HEK293 (cell line): ENCODE data around the gene CHAC1.

Experiments used
- ATF2 ChIP-seq: fragments of 450-650 bp; formaldehyde crosslinking; IDR thresholded peaks from 2 replicates; pipeline ENCODE4 v1.5.1; 2016; ENCODE audit warnings: missing biosample characterization, missing genetic modification characterization, low read depth
- BCL11B ChIP-seq: fragments of 450-650 bp; formaldehyde crosslinking; IDR thresholded peaks from 2 replicates; pipeline ENCODE4 v1.5.1; 2016; ENCODE audit warnings: low read depth, missing biosample characterization, missing genetic modification characterization
- PRDM2 ChIP-seq: fragments of 450-650 bp; formaldehyde crosslinking; IDR thresholded peaks from 2 replicates; pipeline ENCODE4 v1.5.1; 2016; ENCODE audit warnings: missing biosample characterization, missing genetic modification characterization, borderline replicate concordance
- REST ChIP-seq: fragments of 450-650 bp; formaldehyde crosslinking; IDR thresholded peaks from 2 replicates; pipeline ENCODE4 v1.5.1; 2016; ENCODE audit warnings: missing biosample characterization, missing genetic modification characterization
- TCF7L2 ChIP-seq: IDR thresholded peaks from 2 replicates; pipeline ENCODE4 v1.6.1; 2011; ENCODE audit warnings: low read depth, mild to moderate bottlenecking, inconsistent platforms, low read length, moderate library complexity, borderline replicate concordance
- TSHZ1 ChIP-seq: fragments of 450-650 bp; formaldehyde crosslinking; IDR thresholded peaks from 2 replicates; pipeline ENCODE4 v1.5.1; 2016; ENCODE audit warnings: missing biosample characterization, missing genetic modification characterization, borderline replicate concordance
- ZBTB1 ChIP-seq: fragments of 450-650 bp; formaldehyde crosslinking; IDR thresholded peaks from 2 replicates; pipeline ENCODE4 v1.5.1; 2016; ENCODE audit warnings: missing biosample characterization, missing genetic modification characterization
- ZBTB49 ChIP-seq: fragments of 450-650 bp; formaldehyde crosslinking; IDR thresholded peaks from 2 replicates; pipeline ENCODE4 v1.5.1; 2016; ENCODE audit warnings: missing biosample characterization, missing genetic modification characterization, low read depth
- ZFP69B ChIP-seq: fragments of 450-650 bp; formaldehyde crosslinking; IDR thresholded peaks from 2 replicates; pipeline ENCODE4 v1.5.1; 2016; ENCODE audit warnings: missing biosample characterization, missing genetic modification characterization
- ZNF155 ChIP-seq: fragments of 450-650 bp; formaldehyde crosslinking; IDR thresholded peaks from 2 replicates; pipeline ENCODE4 v1.5.1; 2016; ENCODE audit warnings: missing biosample characterization, missing genetic modification characterization
- ZNF214 ChIP-seq: fragments of 450-650 bp; formaldehyde crosslinking; IDR thresholded peaks from 2 replicates; pipeline ENCODE4 v1.5.1; 2017; ENCODE audit warnings: missing biosample characterization, mild to moderate bottlenecking, missing genetic modification characterization, borderline replicate concordance
- ZNF292 ChIP-seq: fragments of 450-650 bp; formaldehyde crosslinking; IDR thresholded peaks from 2 replicates; pipeline ENCODE4 v1.5.1; 2016; ENCODE audit warnings: low read depth, missing biosample characterization, missing genetic modification characterization, borderline replicate concordance
- ZNF311 ChIP-seq: fragments of 450-650 bp; formaldehyde crosslinking; IDR thresholded peaks from 2 replicates; pipeline ENCODE4 v1.5.1; 2017; ENCODE audit warnings: missing biosample characterization, missing genetic modification characterization, borderline replicate concordance
- ZNF404 ChIP-seq: fragments of 450-650 bp; formaldehyde crosslinking; IDR thresholded peaks from 2 replicates; pipeline ENCODE4 v1.5.1; 2017; ENCODE audit warnings: missing biosample characterization, missing genetic modification characterization
- ZNF629 ChIP-seq: fragments of 450-650 bp; formaldehyde crosslinking; IDR thresholded peaks from 2 replicates; pipeline ENCODE4 v1.5.1; 2017; ENCODE audit warnings: missing biosample characterization, missing genetic modification characterization
- ZNF645 ChIP-seq: fragments of 450-650 bp; formaldehyde crosslinking; IDR thresholded peaks from 2 replicates; pipeline ENCODE4; 2016; ENCODE audit warnings: missing biosample characterization, missing genetic modification characterization
- ZNF692 ChIP-seq: fragments of 450-650 bp; formaldehyde crosslinking; IDR thresholded peaks from 2 replicates; pipeline ENCODE4 v1.5.1; 2016; ENCODE audit warnings: missing biosample characterization, missing genetic modification characterization

CHAC1 gene

GRCh38 chr15:40952901-40953712 is at the start of gene CHAC1 (continued):
- TF ChIP-seq PRDM2 (tag by site-specific recombination): no peak
- no peak for TF ChIP-seq ZNF404 (tag by site-specific recombination)
- TF ChIP-seq ZBTB1 (tag by site-specific recombination): no peak
- no peak for TF ChIP-seq ZNF292 (tag by site-specific recombination)
- TF ChIP-seq ZNF214: no peak
- TF ChIP-seq TCF7L2: no peak
- no peak for TF ChIP-seq ZNF155 (tag by site-specific recombination)
- no peak for TF ChIP-seq BCL11B (tag by site-specific recombination)
- TF ChIP-seq ZNF692 (tag by site-specific recombination): peak; percentile 93
- no peak for TF ChIP-seq ATF2
- no peak for TF ChIP-seq TSHZ1 (tag by site-specific recombination)
- no peak for TF ChIP-seq ZNF311 (tag by site-specific recombination)
- peak; percentile 69 for TF ChIP-seq ZNF629 (tag by site-specific recombination)
- TF ChIP-seq ZNF645 (tag by site-specific recombination): no peak
- no peak for TF ChIP-seq REST (tag by site-specific recombination)
- TF ChIP-seq ZBTB49: no peak
- peak; percentile 73; the same call in 1 of the 2 replicates for TF ChIP-seq ZFP69B (tag by site-specific recombination)
